Thoracic aorta endothelial cell (primary cell): ENCODE data around the gene CDO1. TPM values are rescaled to one million over a fixed set of nuclear protein-coding genes. Genes with fewer than 3 reads are reported as not detected.

Source experiments
- small RNA-seq: library from RNA; depleted of rRNA; stranded (forward); fragments of <200 nt; gene quantifications from one replicate; pipeline ENCODE3, GENCODE V24; 2012
- total RNA-seq: library from RNA; depleted of rRNA; stranded (reverse); fragments of >200 nt; gene quantifications from 2 replicates; pipeline ENCODE4 v1.2.3, GENCODE V29; 2012

The CDO1 gene
- total RNA-seq: 1.5 and 3.5 TPM in 2 replicates

DNA sequence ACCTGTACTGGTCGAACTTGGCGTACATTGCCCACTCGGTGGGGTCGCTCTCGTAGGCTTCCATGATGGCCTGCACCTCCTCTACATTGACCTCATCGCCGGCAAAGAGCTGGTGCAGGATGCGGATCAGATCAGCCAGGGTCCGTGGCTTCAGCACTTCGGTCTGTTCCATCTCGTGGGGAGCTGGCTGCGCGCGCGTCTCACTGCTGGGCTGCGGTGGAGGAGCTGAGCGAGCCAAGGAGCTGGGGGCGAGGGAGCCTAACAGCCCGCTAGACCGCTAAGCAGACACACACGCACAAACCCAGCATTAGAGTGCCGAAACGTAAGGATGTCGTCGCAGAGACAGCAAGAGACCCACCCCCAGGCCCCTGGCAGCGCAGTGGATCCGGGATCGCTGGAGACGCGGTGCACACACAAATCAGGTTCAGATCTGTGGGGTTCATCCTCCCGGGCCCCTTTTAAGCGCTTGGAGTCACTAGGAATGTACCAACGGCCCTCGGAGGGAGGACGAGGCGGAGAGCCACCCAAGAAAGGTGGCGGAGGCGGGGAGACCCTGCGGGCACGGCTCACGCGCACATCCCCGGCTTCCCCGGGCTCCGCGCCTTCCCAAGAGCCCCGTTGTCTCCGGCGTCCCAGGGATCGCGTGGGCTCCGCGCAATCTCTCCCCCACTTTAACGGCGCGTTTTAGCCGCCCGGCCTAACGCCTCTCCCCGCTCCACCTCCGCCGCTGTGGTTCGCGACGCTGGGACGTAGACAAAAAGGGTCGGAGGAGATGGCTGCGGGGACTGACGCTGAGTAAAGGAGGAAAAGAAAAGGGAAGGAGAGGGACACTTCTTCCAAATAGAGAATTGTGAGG is at the start of gene CDO1:
Gene CDO1 (minus strand): TSS at position 434 of the 856 bp plus-strand sequence. CDS start 262 bp downstream, at position 172.

DNA sequence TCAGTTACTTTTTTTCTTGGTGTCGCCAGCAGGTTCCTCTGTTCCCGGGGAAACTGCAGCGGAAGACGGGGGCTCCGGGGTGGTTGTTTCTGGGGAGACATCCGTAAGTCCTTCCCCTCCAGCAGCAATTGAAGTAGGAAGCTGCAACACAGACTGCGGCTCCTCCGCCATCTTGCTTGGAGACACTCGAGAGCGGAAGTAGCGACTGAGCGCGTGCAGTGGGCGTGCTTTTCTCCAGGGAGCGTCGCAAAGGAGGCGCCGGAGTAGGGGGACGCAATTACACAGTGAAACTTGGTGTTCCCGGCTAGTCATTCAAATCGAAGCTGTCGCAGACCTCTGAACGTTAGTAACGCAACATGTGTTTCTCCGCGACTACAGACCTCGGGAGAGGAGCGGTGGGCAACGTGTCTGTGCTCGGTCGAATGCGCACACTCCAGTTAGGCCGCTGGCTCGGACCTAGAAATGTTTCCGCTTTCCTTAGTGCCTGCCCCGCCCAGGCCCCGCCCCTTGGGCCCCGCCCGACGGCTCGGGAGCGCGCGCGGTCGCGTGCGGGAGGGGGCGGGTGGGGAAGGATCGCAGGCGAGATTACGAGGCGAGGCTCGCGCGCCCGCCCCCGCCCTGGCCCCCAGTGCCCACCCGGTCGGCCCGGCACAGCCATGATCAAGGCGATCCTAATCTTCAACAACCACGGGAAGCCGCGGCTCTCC is 25.1 kb upstream of the CDO1 start, which contains the start of the genes AP3S1 and ATG12:
Gene AP3S1 (plus strand): TSS at position 554 of the 707 bp plus-strand sequence. CDS start 103 bp downstream, at position 657.
Gene ATG12 (minus strand): TSS at position 184 of the 707 bp plus-strand sequence. CDS start 13 bp downstream, at position 171.

Small RNAs within 50 kb of the gene (small RNA-seq; reads per million reads assigned to genes)
- gene RNU2-49P: 0.42 reads per million

Other genes starting within 250 kb of the CDO1 start
- 1.7 and 3.4 TPM in 2 replicates for gene TICAM2, start 214.2 kb downstream of the CDO1 start, total RNA-seq
- gene TMED7, start 190.6 kb downstream of the CDO1 start, total RNA-seq: 195 and 213 TPM in 2 replicates
- 77.8 and 81.9 TPM in 2 replicates for gene ATG12, start 24.9 kb upstream of the CDO1 start, total RNA-seq
- gene AP3S1, start 25.3 kb upstream of the CDO1 start, total RNA-seq: 103 and 132 TPM in 2 replicates
- 0.07 and 0.13 TPM in 2 replicates for gene LVRN, start 145.8 kb upstream of the CDO1 start, total RNA-seq
- gene ARL14EPL, start 215.8 kb upstream of the CDO1 start, total RNA-seq: 0.07 and 0.27 TPM in 2 replicates